ENCODE data around the gene FOSB.

GRCh38 chr19:45484273-45484945 is 16.6 kb downstream of the FOSB start:
- TF ChIP-seq CTCF (IDR thresholded peaks at IDR 0.05) (no peak), EP300 (IDR thresholded peaks at IDR 0.05) (no peak), POLR2AphosphoS5 (IDR thresholded peaks at IDR 0.05) (no peak), POLR2A (IDR thresholded peaks at IDR 0.05; ENCODE audit: low read depth) (no peak)

All from esophagus muscularis mucosa (tissue), 4 donors.